Gastroesophageal sphincter (tissue), 3 donors: ENCODE results near the gene RNF215.

ENCODE experiments used
- CTCF ChIP-seq, 4 experiments: fragments of 200-600 bp in 2 of 4; fragments of 450-650 bp in 2 of 4; sonication (generic) in 1 of 4; IDR thresholded peaks; one replicate each; pipeline ENCODE4 v1.5.1; 2017 to 2019; ENCODE audit warnings: antibody characterized with exemption in 4 of 4, mild to moderate bottlenecking in 2 of 4, moderate library complexity in 2 of 4
- POLR2A ChIP-seq, 2 donors: fragments of 450-650 bp; IDR thresholded peaks; one replicate each; pipeline ENCODE4 v1.6.1; 2017; ENCODE audit warnings: antibody characterized with exemption in 2 of 2, mild to moderate bottlenecking in 2 of 2, moderate library complexity in 1 of 2

- TF ChIP-seq CTCF (IDR thresholded peaks at IDR 0.05), result peak in 2 of 4 experiments; percentile 31 to 38
- peak in 1 of 2 donors; percentile 5 for TF ChIP-seq POLR2A (IDR thresholded peaks at IDR 0.05)
Observed at GRCh38 chr22:30425616-30426387, 38.6 kb upstream of the RNF215 start, which contains the start of gene MTFP1.
